OCI-LY7 (cell line): ENCODE results near the gene SMYD3. TPM values are rescaled to one million over a fixed set of nuclear protein-coding genes. Genes with fewer than 3 reads are reported as not detected.

Experiments used
- BruUV-seq: library from RNA; stranded (reverse); fragments of 400-500 nt; replicated peaks from 2 replicates; lab custom pipeline; 2021; lab: Mats Ljungman, UMichigan
- CTCF ChIA-PET: fragments of 300-600 bp; sonication (Branson Sonifier 250); formaldehyde crosslinking; loops from one replicate; lab custom pipeline; 2022; ENCODE audit warnings: antibody characterized with exemption; ENCODE audit not compliant: unreplicated experiment; lab: Charles Lee
- POLR2A ChIA-PET: fragments of 300-600 bp; sonication (Branson Sonifier 250); formaldehyde crosslinking; loops from one replicate; lab custom pipeline; 2022; ENCODE audit warnings: antibody characterized with exemption; lab: Charles Lee
- DNase-seq: peaks from one replicate; pipeline ENCODE4 v3.0.0-alpha.2; 2015; ENCODE audit warnings: low spot score
- H2AFZ ChIP-seq: fragments of 200-600 bp; sonication (generic), shearing (Covaris generic); 2 replicates; pipeline ENCODE4 v1.6.1; 2014; ENCODE audit warnings: mild to moderate bottlenecking, antibody characterized with exemption, low read length, moderate library complexity
- H3K27ac ChIP-seq: fragments of 200-600 bp; sonication (generic); 2 replicates; pipeline ENCODE4 v1.5.1; 2014; ENCODE audit warnings: mixed run types, low read depth, mild to moderate bottlenecking, moderate library complexity, low read length, inconsistent platforms; ENCODE audit not compliant: poor library complexity, severe bottlenecking
- H3K36me3 ChIP-seq: fragments of 200-600 bp; sonication (generic); 2 replicates; pipeline ENCODE4 v1.6.1; 2014; ENCODE audit warnings: mild to moderate bottlenecking, antibody characterized with exemption, low read length, moderate library complexity, mixed read lengths; ENCODE audit not compliant: insufficient read depth
- H3K4me1 ChIP-seq: fragments of 200-600 bp; sonication (generic); 2 replicates; pipeline ENCODE4 v1.5.1; 2014; ENCODE audit warnings: mild to moderate bottlenecking, low read length; ENCODE audit not compliant: insufficient read depth, poor library complexity, severe bottlenecking
- H3K4me2 ChIP-seq: fragments of 200-600 bp; sonication (generic); 2 replicates; pipeline ENCODE4 v1.6.1; 2014; ENCODE audit warnings: mild to moderate bottlenecking, low read length
- H3K4me3 ChIP-seq: fragments of 200-600 bp; sonication (generic); 2 replicates; pipeline ENCODE4 v1.5.1; 2014; ENCODE audit warnings: mild to moderate bottlenecking, low read depth, low read length; ENCODE audit not compliant: poor library complexity, severe bottlenecking
- H3K79me2 ChIP-seq: fragments of 200-600 bp; sonication (generic); 2 replicates; pipeline ENCODE4 v1.6.1; 2016; ENCODE audit warnings: low read depth, mild to moderate bottlenecking, low read length, moderate library complexity, mixed read lengths; ENCODE audit not compliant: insufficient read depth
- H3K9me2 ChIP-seq: fragments of 200-600 bp; sonication (generic); 2 replicates; pipeline ENCODE4 v1.6.1; 2016; ENCODE audit warnings: mild to moderate bottlenecking, low read length, mixed read lengths; ENCODE audit not compliant: insufficient read depth
- H3K9me3 ChIP-seq: fragments of 200-600 bp; sonication (generic); 2 replicates; pipeline ENCODE4 v1.6.1; 2014; ENCODE audit warnings: mild to moderate bottlenecking, mixed run types, low read length, mixed read lengths
- H4K20me1 ChIP-seq: fragments of 200-600 bp; sonication (generic); 2 replicates; pipeline ENCODE4 v1.6.1; 2014; ENCODE audit warnings: mild to moderate bottlenecking, antibody characterized with exemption, low read length, moderate library complexity, mixed read lengths; ENCODE audit not compliant: insufficient read depth
- CTCF ChIP-seq: fragments of 200-600 bp; sonication (generic); conservative IDR thresholded peaks from 2 replicates; pipeline ENCODE4 v1.5.1; 2014; ENCODE audit warnings: mild to moderate bottlenecking, antibody characterized with exemption, low read length, moderate library complexity, mixed read lengths
- EZH2phosphoT487 ChIP-seq: fragments of 200-600 bp; sonication (generic); IDR thresholded peaks from 2 replicates; pipeline ENCODE4 v1.6.1; 2018; ENCODE audit warnings: low read depth, borderline replicate concordance, mild to moderate bottlenecking, mixed run types, antibody characterized with exemption, low read length, moderate library complexity, mixed read lengths
- intact Hi-C: fragments of 100-400 bp; cut with micrococcal nuclease; formaldehyde crosslinking; loops from one replicate; pipeline ENCODE4 v1.10.0; 2022; ENCODE audit not compliant: unreplicated experiment
- total RNA-seq, 2 experiments: library from RNA; depleted of rRNA in 1 of 2; stranded (reverse); fragments of >200 nt in 1 of 2; shearing (Covaris generic) in 1 of 2; gene quantifications; 2 replicates each; pipeline ENCODE4 v1.2.3, GENCODE V29; 2014 to 2022

Gene SMYD3
- total RNA-seq, 2 experiments from 2014 or later, result 28.9 to 34.5 TPM

GRCh38 chr1:245863566-245864184 is 643.4 kb downstream of the SMYD3 start:
- POLR2A ChIA-PET, result no interaction called here
- Histone ChIP-seq H3K4me1 (no peaks in the 10 kb centered on the region), H3K36me3 (no peaks in the 10 kb centered on the region), H4K20me1 (no peaks in the 10 kb centered on the region), H3K4me3 (no peak overlapping the region), H3K27ac (no peak overlapping the region), H3K9me3 (no peaks in the 10 kb centered on the region), H3K9me2 (no peaks in the 10 kb centered on the region), H3K79me2 (no peaks in the 10 kb centered on the region), H3K4me2 (no peak overlapping the region), H2AFZ (no peak overlapping the region)
- intact Hi-C loops, result no loop called here
- CTCF ChIA-PET, result no interaction called here
- DNase-seq, result no peak
- TF ChIP-seq CTCF (no peak), EZH2phosphoT487 (no peak)
- BruUV-seq, result no TSS peak

- no peaks in the 10 kb centered on the region for H3K36me3 ChIP-seq
- no peaks in the 10 kb centered on the region for H4K20me1 ChIP-seq
- BruUV-seq, result no TSS peak
- no peak overlapping the region for H2AFZ ChIP-seq
- no peaks in the 10 kb centered on the region for H3K9me3 ChIP-seq
- no peaks in the 10 kb centered on the region for H3K9me2 ChIP-seq
- H3K79me2 ChIP-seq, result no peaks in the 10 kb centered on the region
- POLR2A ChIA-PET, result no interaction called here
- intact Hi-C loops, result no loop called here
- H3K4me3 ChIP-seq, result no peak overlapping the region
- DNase-seq, result no peak
- no peak for TF ChIP-seq EZH2phosphoT487
- no peak for TF ChIP-seq CTCF
- H3K27ac ChIP-seq, result no peak overlapping the region
- H3K4me1 ChIP-seq, result no peaks in the 10 kb centered on the region
- CTCF ChIA-PET, result no interaction called here
- no peak overlapping the region for H3K4me2 ChIP-seq
Measured at GRCh38 chr1:245862812-245863540, 644.1 kb downstream of the SMYD3 start.
